ENCODE results near the gene KIAA0513. TPM values are rescaled to one million over a fixed set of nuclear protein-coding genes. Genes with fewer than 3 reads are reported as not detected.

Gene KIAA0513
- total and polyA plus RNA-seq, 2 experiments from 2014 or later, result 5.3 to 5.4 TPM

GRCh38 chr16:85113168-85113733 lies 85.7 kb downstream of the KIAA0513 start:
- H2AFZ ChIP-seq, result no peak overlapping the region
- H4K20me1 ChIP-seq (ENCODE audit: insufficient read depth), result no peaks in the 10 kb centered on the region
- no peak for DNase-seq
- no peak overlapping the region for H3K27ac ChIP-seq
- in situ Hi-C loops (cut with MboI), result no loop called here
- H3K9me3 ChIP-seq (ENCODE audit: low read depth), result no peaks in the 10 kb centered on the region
- no peak overlapping the region for H3K9ac ChIP-seq
- H3K36me3 ChIP-seq (ENCODE audit: low read depth), result no peaks in the 10 kb centered on the region
- WGBS, 2 experiments (ENCODE audit: low coverage in 1 of 2, low lambda C conversion rate in 2 of 2, missing lambda C conversion rate in 2 of 2), result 79 to 83% methylated on average over 11 to 13 of the region's 14 CpGs
- TF ChIP-seq EZH2phosphoT487 (IDR thresholded peaks at IDR 0.05; ENCODE audit: insufficient read depth, low read depth) (no peak), EZH2 (IDR thresholded peaks at IDR 0.05; ENCODE audit: insufficient read depth, poor library complexity, severe bottlenecking) (no peak)
- 0 out of 2 replicates have a peak, but pooled peaks cover 5% of the 10 kb centered on the region for H3F3A ChIP-seq (ENCODE audit: insufficient read depth)
- H3K4me2 ChIP-seq (ENCODE audit: unreplicated experiment), result no peak overlapping the region
- no peak overlapping the region for H3K4me3 ChIP-seq
- H3K27me3 ChIP-seq (replicated peaks; ENCODE audit: insufficient read depth), result no peaks in the 10 kb centered on the region
- H3K4me1 ChIP-seq (ENCODE audit: insufficient read depth), result no peaks in the 10 kb centered on the region
- H3K79me2 ChIP-seq (ENCODE audit: insufficient read depth), result no peaks in the 10 kb centered on the region
- no peaks in the 10 kb centered on the region for H3K9me2 ChIP-seq (ENCODE audit: insufficient read depth)

- 61 to 73% methylated on average over 12 to 14 of the region's 14 CpGs for WGBS, 2 experiments (ENCODE audit: low coverage in 1 of 2, low lambda C conversion rate in 2 of 2, missing lambda C conversion rate in 2 of 2)
- in situ Hi-C loops (cut with MboI), result no loop called here
- DNase-seq, result no peak
Observed at GRCh38 chr16:85113913-85114312, 86.3 kb downstream of the KIAA0513 start.

GRCh38 chr16:85114909-85115567 lies 87.4 kb downstream of the KIAA0513 start:
- no peaks in the 10 kb centered on the region for H3K36me3 ChIP-seq (ENCODE audit: low read depth)
- H3K27ac ChIP-seq, result peak overlapping the region; percentile 59
- H3K4me3 ChIP-seq, result peak overlapping the region; percentile 60
- peak overlapping the region; percentile 65 for H2AFZ ChIP-seq
- H3K4me2 ChIP-seq (ENCODE audit: unreplicated experiment), result peak overlapping the region; percentile 57
- 0 out of 2 replicates have a peak, but pooled peaks cover 5% of the 10 kb centered on the region for H3F3A ChIP-seq (ENCODE audit: insufficient read depth)
- no peaks in the 10 kb centered on the region for H4K20me1 ChIP-seq (ENCODE audit: insufficient read depth)
- H3K4me1 ChIP-seq (ENCODE audit: insufficient read depth), result no peaks in the 10 kb centered on the region
- no peaks in the 10 kb centered on the region for H3K27me3 ChIP-seq (replicated peaks; ENCODE audit: insufficient read depth)
- in situ Hi-C loops (cut with MboI), result no loop called here
- WGBS, 2 experiments (ENCODE audit: low coverage in 1 of 2, low lambda C conversion rate in 2 of 2, missing lambda C conversion rate in 2 of 2), result 4 to 5% methylated on average over 19 to 20 of the region's 20 CpGs
- peak overlapping the region; percentile 69 for H3K9ac ChIP-seq
- TF ChIP-seq EZH2phosphoT487 (IDR thresholded peaks at IDR 0.05; ENCODE audit: insufficient read depth, low read depth) (no peak), EZH2 (IDR thresholded peaks at IDR 0.05; ENCODE audit: insufficient read depth, poor library complexity, severe bottlenecking) (no peak)
- no peaks in the 10 kb centered on the region for H3K79me2 ChIP-seq (ENCODE audit: insufficient read depth)
- H3K9me3 ChIP-seq (ENCODE audit: low read depth), result no peaks in the 10 kb centered on the region
- H3K9me2 ChIP-seq (ENCODE audit: insufficient read depth), result no peaks in the 10 kb centered on the region
- peak; percentile 83 for DNase-seq

More at GRCh38 chr16:85113913-85114312, 86.3 kb downstream of the KIAA0513 start:
- H3K9me2 ChIP-seq (ENCODE audit: insufficient read depth), result no peaks in the 10 kb centered on the region
- H3K9me3 ChIP-seq (ENCODE audit: low read depth), result no peaks in the 10 kb centered on the region
- H3K4me2 ChIP-seq (ENCODE audit: unreplicated experiment), result no peak overlapping the region
- H2AFZ ChIP-seq, result no peak overlapping the region
- 0 out of 2 replicates have a peak, but pooled peaks cover 5% of the 10 kb centered on the region for H3F3A ChIP-seq (ENCODE audit: insufficient read depth)
- no peaks in the 10 kb centered on the region for H4K20me1 ChIP-seq (ENCODE audit: insufficient read depth)
- no peak for TF ChIP-seq EZH2 (IDR thresholded peaks at IDR 0.05; ENCODE audit: insufficient read depth, poor library complexity, severe bottlenecking)
- no peak for TF ChIP-seq EZH2phosphoT487 (IDR thresholded peaks at IDR 0.05; ENCODE audit: insufficient read depth, low read depth)
- no peaks in the 10 kb centered on the region for H3K4me1 ChIP-seq (ENCODE audit: insufficient read depth)
- H3K79me2 ChIP-seq (ENCODE audit: insufficient read depth), result no peaks in the 10 kb centered on the region
- H3K27me3 ChIP-seq (replicated peaks; ENCODE audit: insufficient read depth), result no peaks in the 10 kb centered on the region
- H3K4me3 ChIP-seq, result no peak overlapping the region
- H3K27ac ChIP-seq, result no peak overlapping the region
- no peaks in the 10 kb centered on the region for H3K36me3 ChIP-seq (ENCODE audit: low read depth)
- H3K9ac ChIP-seq, result no peak overlapping the region

- H3K9me3 ChIP-seq (ENCODE audit: low read depth), result no peaks in the 10 kb centered on the region
- H3K36me3 ChIP-seq (ENCODE audit: low read depth), result no peaks in the 10 kb centered on the region
- H3K9ac ChIP-seq, result no peak overlapping the region
- in situ Hi-C loops (cut with MboI), result no loop called here
- no peaks in the 10 kb centered on the region for H3K9me2 ChIP-seq (ENCODE audit: insufficient read depth)
- H3K79me2 ChIP-seq (ENCODE audit: insufficient read depth), result no peaks in the 10 kb centered on the region
- H3K27me3 ChIP-seq (replicated peaks; ENCODE audit: insufficient read depth), result no peaks in the 10 kb centered on the region
- 90 to 93% methylated on average over 12 of the region's 12 CpGs for WGBS, 2 experiments (ENCODE audit: low coverage in 1 of 2, low lambda C conversion rate in 2 of 2, missing lambda C conversion rate in 2 of 2)
- TF ChIP-seq EZH2phosphoT487 (IDR thresholded peaks at IDR 0.05; ENCODE audit: insufficient read depth, low read depth) (no peak), EZH2 (IDR thresholded peaks at IDR 0.05; ENCODE audit: insufficient read depth, poor library complexity, severe bottlenecking) (no peak)
- 0 out of 2 replicates have a peak, but pooled peaks cover 5% of the 10 kb centered on the region for H3F3A ChIP-seq (ENCODE audit: insufficient read depth)
- no peak overlapping the region for H3K4me3 ChIP-seq
- no peak overlapping the region for H3K4me2 ChIP-seq (ENCODE audit: unreplicated experiment)
- no peaks in the 10 kb centered on the region for H3K4me1 ChIP-seq (ENCODE audit: insufficient read depth)
- H3K27ac ChIP-seq, result no peak overlapping the region
- no peak for DNase-seq
- H2AFZ ChIP-seq, result no peak overlapping the region
- H4K20me1 ChIP-seq (ENCODE audit: insufficient read depth), result no peaks in the 10 kb centered on the region
Observed at GRCh38 chr16:85117418-85117817, 89.8 kb downstream of the KIAA0513 start.

Data from GM23248 (cell line).